Gastrocnemius medialis (tissue), 4 donors: Measurements from ENCODE around the gene HLA-A. TPM values are rescaled to one million over a fixed set of nuclear protein-coding genes. Genes with fewer than 3 reads are reported as not detected.

Source experiments
- ATAC-seq, 2 donors: fragments of 150-250 bp; one replicate each; pipeline ENCODE4 v1.9.1; 2016
- DNase-seq, 2 donors: peaks; one replicate each; pipeline ENCODE4 v3.0.0-alpha.2; 2019
- H3K27ac ChIP-seq, 4 donors: fragments of 200-600 bp; sonication (generic); 1 replicate in 1 of 4; 2 replicates in 3 of 4; pipeline ENCODE4 v1.5.1; 2016 to 2018; ENCODE audit warnings: mild to moderate bottlenecking in 2 of 4, moderate library complexity in 1 of 4
- H3K27me3 ChIP-seq, 3 donors: fragments of 200-600 bp; sonication (generic) in 2 of 3; 1 replicate in 1 of 3; 2 replicates in 2 of 3; pipeline versions ENCODE4 v1.5.1 to v1.6.0; 2016 to 2019; ENCODE audit warnings: mild to moderate bottlenecking in 1 of 3, moderate library complexity in 1 of 3
- H3K36me3 ChIP-seq, 2 donors: fragments of 200-600 bp; sonication (generic) in 1 of 2; one replicate each; pipeline ENCODE4 v1.5.1; 2017 to 2018
- H3K4me1 ChIP-seq, 2 donors: fragments of 200-600 bp; sonication (generic) in 1 of 2; one replicate each; pipeline ENCODE4 v1.5.1; 2016 to 2017; ENCODE audit warnings: mild to moderate bottlenecking in 2 of 2
- H3K4me3 ChIP-seq, 4 donors: fragments of 200-600 bp; sonication (generic) in 3 of 4; 1 replicate in 1 of 4; 2 replicates in 3 of 4; pipeline ENCODE4 v1.5.1; 2016 to 2019; ENCODE audit warnings: mild to moderate bottlenecking in 2 of 4
- H3K9me3 ChIP-seq, 3 donors: fragments of 200-600 bp; sonication (generic) in 2 of 3; 1 replicate in 1 of 3; 2 replicates in 2 of 3; pipeline ENCODE4 v1.5.1; 2016 to 2019
- POLR2A ChIP-seq, 2 donors: fragments of 450-650 bp; IDR thresholded peaks; one replicate each; pipeline ENCODE4 v1.6.1; 2017; ENCODE audit warnings: antibody characterized with exemption in 2 of 2, mild to moderate bottlenecking in 2 of 2, moderate library complexity in 2 of 2
- in situ Hi-C, 4 donors: fragments of 200-750 bp; cut with MboI; loops; one replicate each; pipeline versions ENCODE4 v1.15.0 to v1.8.0; 2017; ENCODE audit warnings: low sequenced_read_pairs in 4 of 4
- intact Hi-C: fragments of 100-400 bp; cut with DNase I; formaldehyde crosslinking; loops from one replicate; pipeline ENCODE4 v1.15.1; 2023; ENCODE audit warnings: low total_unique reads
- total RNA-seq, 4 donors: library from RNA; depleted of rRNA; stranded (reverse); fragments of >200 nt; gene quantifications; one replicate each; pipeline versions ENCODE4 v1.1.0 to v1.2.3, GENCODE V29; 2016
- TF ChIP-seq, protein P1 (sequence below), 5 experiments: fragments of 450-650 bp in 3 of 5; fragments of 200-600 bp in 2 of 5; sonication (generic) in 2 of 5; IDR thresholded peaks in 4 of 5; conservative IDR thresholded peaks in 1 of 5; 1 replicate in 4 of 5; 2 replicates in 1 of 5; pipeline ENCODE4 v1.5.1; 2016 to 2019; ENCODE audit warnings: antibody characterized with exemption in 5 of 5, mild to moderate bottlenecking in 3 of 5, moderate library complexity in 3 of 5

Gene HLA-A
- total RNA-seq, 4 donors from 2014 or later = 149 to 161 (median 154) TPM

DNA sequence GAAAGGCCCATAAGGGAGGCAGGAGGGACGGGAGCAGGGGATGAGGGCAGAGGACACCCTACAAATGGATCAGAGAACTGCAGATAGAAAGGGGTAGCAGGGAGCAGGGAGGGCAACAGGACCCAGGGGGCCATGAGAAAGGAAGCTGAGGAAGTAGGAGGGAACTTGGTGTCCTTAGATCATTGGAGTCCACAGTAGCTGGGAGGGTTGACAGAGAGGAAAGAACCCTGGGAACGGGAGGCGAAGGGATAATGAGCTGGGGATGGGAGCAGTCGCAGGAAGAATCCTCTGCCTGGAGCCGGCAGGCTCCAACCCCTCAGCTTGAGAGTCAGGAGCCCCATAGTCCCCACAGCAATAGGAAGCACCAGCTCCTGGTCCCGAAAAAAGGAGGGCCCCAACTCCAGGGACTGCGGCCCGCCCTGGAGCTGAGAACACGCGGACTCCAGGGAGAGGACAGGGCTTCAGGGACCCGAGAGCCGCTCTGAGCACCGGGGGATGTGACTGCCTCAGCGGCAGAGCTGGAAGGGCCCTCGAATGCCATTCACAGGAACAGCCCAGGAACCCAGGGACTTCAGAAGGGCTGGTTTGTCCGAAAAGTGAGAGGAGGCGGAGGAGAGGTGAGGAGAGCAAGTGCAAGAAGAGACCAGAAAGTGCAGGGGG lies 32.7 kb downstream of the HLA-A start:
- TF ChIP-seq, protein P1, sequence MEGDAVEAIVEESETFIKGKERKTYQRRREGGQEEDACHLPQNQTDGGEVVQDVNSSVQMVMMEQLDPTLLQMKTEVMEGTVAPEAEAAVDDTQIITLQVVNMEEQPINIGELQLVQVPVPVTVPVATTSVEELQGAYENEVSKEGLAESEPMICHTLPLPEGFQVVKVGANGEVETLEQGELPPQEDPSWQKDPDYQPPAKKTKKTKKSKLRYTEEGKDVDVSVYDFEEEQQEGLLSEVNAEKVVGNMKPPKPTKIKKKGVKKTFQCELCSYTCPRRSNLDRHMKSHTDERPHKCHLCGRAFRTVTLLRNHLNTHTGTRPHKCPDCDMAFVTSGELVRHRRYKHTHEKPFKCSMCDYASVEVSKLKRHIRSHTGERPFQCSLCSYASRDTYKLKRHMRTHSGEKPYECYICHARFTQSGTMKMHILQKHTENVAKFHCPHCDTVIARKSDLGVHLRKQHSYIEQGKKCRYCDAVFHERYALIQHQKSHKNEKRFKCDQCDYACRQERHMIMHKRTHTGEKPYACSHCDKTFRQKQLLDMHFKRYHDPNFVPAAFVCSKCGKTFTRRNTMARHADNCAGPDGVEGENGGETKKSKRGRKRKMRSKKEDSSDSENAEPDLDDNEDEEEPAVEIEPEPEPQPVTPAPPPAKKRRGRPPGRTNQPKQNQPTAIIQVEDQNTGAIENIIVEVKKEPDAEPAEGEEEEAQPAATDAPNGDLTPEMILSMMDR (IDR thresholded peaks at IDR 0.05 in 4 of 5, conservative IDR thresholded peaks at IDR 0.05 in 1 of 5) = no peak
- no peak for TF ChIP-seq POLR2A (IDR thresholded peaks at IDR 0.05)
- Histone ChIP-seq H3K9me3 (no peaks in the 10 kb centered on the region), H3K4me1 (peaks cover 7 to 19% of the 10 kb centered on the region in 2 donors), H3K4me3 (peak overlapping the region; percentile 58 to 80 (median 71)), H3K27ac (peak overlapping the region in 2 of 4 donors; percentile 62 to 92), H3K36me3 (no peaks in the 10 kb centered on the region), H3K27me3 (no peaks in the 10 kb centered on the region)
- intact Hi-C loops = no loop called here
- no peak for ATAC-seq
- in situ Hi-C loops = loop anchor here in 1 of 4 donors (25.0 kb wide), 1 partner anchor 238 kb away; no protein-coding TSS in a partner anchor
- no peak for DNase-seq

DNA sequence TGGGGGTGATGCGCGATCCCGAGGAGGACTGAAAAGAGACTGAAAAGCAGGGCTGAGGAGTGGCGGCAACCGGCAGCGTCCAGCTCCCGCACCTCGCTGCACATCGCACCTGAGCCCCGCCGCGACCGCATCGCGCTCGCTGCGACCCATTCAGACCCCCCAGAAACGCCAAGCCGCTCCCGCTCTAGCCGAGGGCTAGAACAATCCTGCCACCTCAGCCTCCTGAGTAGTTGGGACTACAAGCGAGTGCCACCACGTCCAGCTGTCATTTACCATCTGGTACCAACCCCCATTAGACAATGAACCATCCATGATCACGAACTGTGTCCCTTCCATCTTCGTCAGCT lies 33.2 kb downstream of the HLA-A start:
- no peak for ATAC-seq
- Histone ChIP-seq H3K9me3 (no peaks in the 10 kb centered on the region), H3K27ac (peak overlapping the region in 2 of 4 donors; percentile 62 to 92), H3K36me3 (no peaks in the 10 kb centered on the region), H3K4me1 (peaks cover 7 to 19% of the 10 kb centered on the region in 2 donors), H3K4me3 (peak overlapping the region; percentile 58 to 80 (median 71)), H3K27me3 (no peaks in the 10 kb centered on the region)
- DNase-seq = no peak
- in situ Hi-C loops = loop anchor here in 1 of 4 donors (25.0 kb wide), 1 partner anchor 238 kb away; no protein-coding TSS in a partner anchor
- intact Hi-C loops = no loop called here
- no peak for TF ChIP-seq POLR2A (IDR thresholded peaks at IDR 0.05)
- TF ChIP-seq, protein P1 (IDR thresholded peaks at IDR 0.05 in 4 of 5, conservative IDR thresholded peaks at IDR 0.05 in 1 of 5) = no peak

DNA sequence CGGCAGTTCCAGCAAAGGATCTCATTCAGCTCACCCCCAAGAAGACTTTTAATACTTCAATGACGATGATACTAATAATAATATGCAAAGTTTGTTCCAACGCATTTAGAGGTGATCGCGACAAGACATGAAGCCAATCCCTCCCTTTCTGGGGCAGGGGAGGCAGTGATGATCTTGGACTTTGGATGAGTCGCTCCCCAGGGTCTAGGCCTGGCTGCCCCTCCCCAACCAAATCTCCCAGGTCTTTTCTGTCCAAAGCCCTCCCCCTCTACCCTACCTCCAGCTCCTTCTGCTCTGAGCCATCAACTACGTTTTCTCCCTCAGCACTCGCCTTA lies 33.9 kb downstream of the HLA-A start:
- DNase-seq (no peak), ATAC-seq (no peak)
- in situ Hi-C loops (loop anchor here in 1 of 4 donors (25.0 kb wide), 1 partner anchor 239 kb away; no protein-coding TSS in a partner anchor), intact Hi-C loops (loop anchor here (2.0 kb wide), 3 partner anchors 33 to 127 kb away; partner anchors contain the start of gene HLA-A)
- TF ChIP-seq, protein P1 (IDR thresholded peaks at IDR 0.05 in 4 of 5, conservative IDR thresholded peaks at IDR 0.05 in 1 of 5) = no peak
- no peak for TF ChIP-seq POLR2A (IDR thresholded peaks at IDR 0.05)
- Histone ChIP-seq H3K9me3 (no peaks in the 10 kb centered on the region), H3K36me3 (no peaks in the 10 kb centered on the region), H3K27ac (peak overlapping the region; percentile 88 to 97 (median 92)), H3K27me3 (no peaks in the 10 kb centered on the region), H3K4me3 (peak overlapping the region; percentile 58 to 80 (median 71)), H3K4me1 (peaks cover 7 to 19% of the 10 kb centered on the region in 2 donors)

DNA sequence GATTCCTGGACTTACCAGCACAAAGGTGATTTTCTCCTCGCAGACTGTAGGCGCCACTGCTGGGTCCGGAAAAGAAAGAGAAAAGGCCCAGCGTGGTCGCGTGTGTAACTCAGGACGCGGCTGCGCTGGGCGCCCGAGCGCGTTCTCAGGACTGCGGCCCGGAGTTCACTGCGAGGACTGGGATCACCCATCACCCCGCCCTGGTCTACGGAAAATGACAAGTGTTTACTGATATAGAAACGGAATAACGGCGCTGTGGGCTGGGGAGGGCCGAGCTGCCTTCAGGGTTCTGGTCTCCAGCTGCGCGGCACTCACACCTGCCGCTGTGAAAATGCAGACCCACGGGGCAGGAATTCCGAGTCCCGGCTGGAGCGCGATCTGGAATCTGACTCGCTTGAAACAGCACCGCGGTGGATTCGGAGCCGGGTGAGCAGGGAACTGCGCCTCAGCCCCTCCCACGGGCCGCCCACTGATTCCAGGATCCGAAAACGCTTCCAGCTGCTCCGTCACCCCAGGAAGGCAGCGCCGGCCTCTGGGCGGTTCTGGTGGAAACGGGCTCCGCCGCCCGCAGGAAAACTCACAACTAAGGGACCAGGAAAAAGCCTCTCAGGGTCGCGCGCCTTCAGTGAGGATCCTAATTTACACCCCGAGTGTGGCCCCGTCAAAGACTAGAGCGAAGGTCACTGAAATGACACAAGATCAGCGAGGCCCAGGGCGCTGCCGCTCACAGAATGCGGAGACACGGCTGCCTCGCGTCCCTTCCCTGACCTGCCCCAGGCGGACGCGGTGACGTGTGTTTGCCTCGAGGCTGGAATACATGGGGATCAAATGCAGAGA lies 34.5 kb downstream of the HLA-A start:
- intact Hi-C loops (loop anchor here (2.0 kb wide), 3 partner anchors 34 to 128 kb away; partner anchors contain the start of gene HLA-A), in situ Hi-C loops (loop anchor here in 1 of 4 donors (25.0 kb wide), 1 partner anchor 240 kb away; no protein-coding TSS in a partner anchor)
- Histone ChIP-seq H3K27ac (peak overlapping the region; percentile 88 to 97 (median 92)), H3K36me3 (no peaks in the 10 kb centered on the region), H3K27me3 (no peaks in the 10 kb centered on the region), H3K4me3 (peak overlapping the region; percentile 58 to 80 (median 71)), H3K9me3 (no peaks in the 10 kb centered on the region), H3K4me1 (peaks cover 7 to 19% of the 10 kb centered on the region in 2 donors)
- peak; percentile 35 to 71 for TF ChIP-seq POLR2A (IDR thresholded peaks at IDR 0.05)
- TF ChIP-seq, protein P1 (IDR thresholded peaks at IDR 0.05 in 4 of 5, conservative IDR thresholded peaks at IDR 0.05 in 1 of 5) = peak; percentile 4 to 37 (median 27)
- DNase-seq = peak; percentile 61 to 77
- ATAC-seq = peak; percentile 89 to 91
